ENCODE data around the gene TNFAIP3.

- no peak for TF ChIP-seq POLR2AphosphoS5 (IDR thresholded peaks at IDR 0.05; ENCODE audit: low read depth)
- TF ChIP-seq, protein P1, sequence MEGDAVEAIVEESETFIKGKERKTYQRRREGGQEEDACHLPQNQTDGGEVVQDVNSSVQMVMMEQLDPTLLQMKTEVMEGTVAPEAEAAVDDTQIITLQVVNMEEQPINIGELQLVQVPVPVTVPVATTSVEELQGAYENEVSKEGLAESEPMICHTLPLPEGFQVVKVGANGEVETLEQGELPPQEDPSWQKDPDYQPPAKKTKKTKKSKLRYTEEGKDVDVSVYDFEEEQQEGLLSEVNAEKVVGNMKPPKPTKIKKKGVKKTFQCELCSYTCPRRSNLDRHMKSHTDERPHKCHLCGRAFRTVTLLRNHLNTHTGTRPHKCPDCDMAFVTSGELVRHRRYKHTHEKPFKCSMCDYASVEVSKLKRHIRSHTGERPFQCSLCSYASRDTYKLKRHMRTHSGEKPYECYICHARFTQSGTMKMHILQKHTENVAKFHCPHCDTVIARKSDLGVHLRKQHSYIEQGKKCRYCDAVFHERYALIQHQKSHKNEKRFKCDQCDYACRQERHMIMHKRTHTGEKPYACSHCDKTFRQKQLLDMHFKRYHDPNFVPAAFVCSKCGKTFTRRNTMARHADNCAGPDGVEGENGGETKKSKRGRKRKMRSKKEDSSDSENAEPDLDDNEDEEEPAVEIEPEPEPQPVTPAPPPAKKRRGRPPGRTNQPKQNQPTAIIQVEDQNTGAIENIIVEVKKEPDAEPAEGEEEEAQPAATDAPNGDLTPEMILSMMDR (IDR thresholded peaks at IDR 0.05; ENCODE audit: insufficient read depth, low read length), result no peak
- TF ChIP-seq, protein P2, sequence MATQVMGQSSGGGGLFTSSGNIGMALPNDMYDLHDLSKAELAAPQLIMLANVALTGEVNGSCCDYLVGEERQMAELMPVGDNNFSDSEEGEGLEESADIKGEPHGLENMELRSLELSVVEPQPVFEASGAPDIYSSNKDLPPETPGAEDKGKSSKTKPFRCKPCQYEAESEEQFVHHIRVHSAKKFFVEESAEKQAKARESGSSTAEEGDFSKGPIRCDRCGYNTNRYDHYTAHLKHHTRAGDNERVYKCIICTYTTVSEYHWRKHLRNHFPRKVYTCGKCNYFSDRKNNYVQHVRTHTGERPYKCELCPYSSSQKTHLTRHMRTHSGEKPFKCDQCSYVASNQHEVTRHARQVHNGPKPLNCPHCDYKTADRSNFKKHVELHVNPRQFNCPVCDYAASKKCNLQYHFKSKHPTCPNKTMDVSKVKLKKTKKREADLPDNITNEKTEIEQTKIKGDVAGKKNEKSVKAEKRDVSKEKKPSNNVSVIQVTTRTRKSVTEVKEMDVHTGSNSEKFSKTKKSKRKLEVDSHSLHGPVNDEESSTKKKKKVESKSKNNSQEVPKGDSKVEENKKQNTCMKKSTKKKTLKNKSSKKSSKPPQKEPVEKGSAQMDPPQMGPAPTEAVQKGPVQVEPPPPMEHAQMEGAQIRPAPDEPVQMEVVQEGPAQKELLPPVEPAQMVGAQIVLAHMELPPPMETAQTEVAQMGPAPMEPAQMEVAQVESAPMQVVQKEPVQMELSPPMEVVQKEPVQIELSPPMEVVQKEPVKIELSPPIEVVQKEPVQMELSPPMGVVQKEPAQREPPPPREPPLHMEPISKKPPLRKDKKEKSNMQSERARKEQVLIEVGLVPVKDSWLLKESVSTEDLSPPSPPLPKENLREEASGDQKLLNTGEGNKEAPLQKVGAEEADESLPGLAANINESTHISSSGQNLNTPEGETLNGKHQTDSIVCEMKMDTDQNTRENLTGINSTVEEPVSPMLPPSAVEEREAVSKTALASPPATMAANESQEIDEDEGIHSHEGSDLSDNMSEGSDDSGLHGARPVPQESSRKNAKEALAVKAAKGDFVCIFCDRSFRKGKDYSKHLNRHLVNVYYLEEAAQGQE (IDR thresholded peaks at IDR 0.05; ENCODE audit: insufficient replicate concordance, low read depth), result no peak
Measured at GRCh38 chr6:137911675-137912191, 44.7 kb downstream of the TNFAIP3 start.

All from HL-60 (cell line).